ENCODE data around the gene PAIP2.
"Not testable (repeated sequence)": the region's sequence is repeated elsewhere in the genome, so short reads cannot be mapped to it uniquely, and the experiment has no call there.

The PAIP2 gene

DNA sequence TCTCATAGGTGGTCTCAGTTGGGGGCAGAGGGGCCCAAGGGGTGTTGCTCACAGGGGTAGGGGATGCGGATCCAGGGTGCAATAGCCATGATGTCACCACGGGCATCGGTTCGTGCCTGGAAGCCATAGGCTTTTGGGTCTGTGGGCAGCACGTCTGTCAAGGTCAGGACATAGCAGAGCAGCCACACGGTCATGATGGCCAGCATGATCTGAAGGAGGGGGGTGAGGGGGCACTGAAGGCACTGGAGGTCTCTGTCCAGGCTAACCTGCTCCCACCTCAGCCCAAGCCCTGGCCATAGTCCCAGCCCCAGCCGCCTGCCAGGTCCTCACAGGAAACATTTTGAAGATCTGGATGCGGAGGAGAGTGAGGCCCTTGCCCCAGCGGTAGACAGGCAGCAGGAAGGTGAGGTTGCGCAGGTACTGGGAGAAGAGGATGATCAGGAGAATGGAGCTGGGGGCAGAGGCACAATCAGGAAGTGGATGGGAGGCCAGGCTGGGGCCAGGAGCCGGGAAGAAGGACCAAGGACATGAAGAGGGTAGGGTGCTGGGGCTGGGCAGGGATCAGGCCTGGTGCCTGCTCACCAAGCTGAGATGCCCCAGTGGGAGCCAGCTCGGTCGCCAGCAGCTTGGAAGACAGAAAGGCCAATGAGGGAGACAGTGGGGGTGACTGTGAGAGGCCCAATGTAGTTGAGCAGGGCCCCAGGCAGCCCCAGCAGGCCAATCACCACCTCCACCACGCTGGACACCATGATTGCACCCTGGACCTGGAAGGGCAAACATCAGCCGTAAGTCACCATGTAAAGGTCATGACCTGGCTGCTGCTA lies 38.2 kb downstream of the PAIP2 start:
- no peak for DNase-seq

DNA sequence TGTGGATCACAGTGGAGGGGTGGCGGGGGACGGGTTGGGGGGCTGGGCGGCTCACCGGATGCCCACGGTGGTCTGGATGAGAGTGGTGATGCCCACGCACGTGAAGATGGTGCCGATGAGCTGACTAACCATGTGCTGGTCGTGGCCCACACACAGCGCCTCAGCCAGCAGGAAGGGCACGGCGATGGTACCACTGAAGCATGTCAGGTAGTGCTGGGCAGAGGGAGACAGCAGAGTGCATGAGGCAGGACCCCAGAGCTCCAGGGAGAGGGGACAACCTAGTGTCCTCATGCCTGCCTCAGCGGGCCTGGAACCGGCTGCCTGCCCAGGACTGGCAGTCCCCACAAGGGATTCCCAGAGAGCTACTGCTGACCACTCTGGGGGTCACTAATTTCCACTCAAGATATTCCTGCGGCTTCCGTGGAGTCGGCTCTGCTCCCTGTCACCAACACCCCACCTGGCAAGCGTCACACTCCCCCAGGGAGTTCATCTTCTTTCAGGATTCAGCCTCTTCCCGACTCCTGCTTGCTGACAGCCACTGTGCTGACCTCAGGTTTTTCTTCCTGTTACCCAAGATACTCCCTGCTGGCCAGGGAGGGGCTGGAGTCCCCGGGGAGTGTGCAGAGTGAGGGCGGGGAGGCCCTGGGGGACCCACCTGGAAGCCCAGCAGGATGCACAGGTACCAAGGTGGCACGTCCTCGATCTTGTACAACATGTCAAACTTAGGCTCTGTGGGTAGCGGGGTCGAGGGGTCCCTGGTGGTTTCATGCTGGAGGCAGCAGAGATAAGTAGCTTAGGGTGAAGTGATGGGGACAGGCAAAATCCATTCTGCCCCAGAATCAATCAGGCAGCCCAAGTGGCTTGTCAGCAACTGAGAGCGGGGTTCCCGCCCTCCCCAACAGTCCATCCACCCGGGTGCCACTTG lies 40.4 kb downstream of the PAIP2 start:
- DNase-seq, result no peak

- no peak for DNase-seq
These were observed 41.2 kb downstream of the PAIP2 start for GRCh38 chr5:139382807-139383206.

- no peak for DNase-seq
These were observed 41.8 kb downstream of the PAIP2 start, which contains the start of gene SLC23A1 for GRCh38 chr5:139383275-139383992. SLC23A1 (minus strand) TSS chr5:139383297; CDS start chr5:139383253, 44 bp downstream.

DNA sequence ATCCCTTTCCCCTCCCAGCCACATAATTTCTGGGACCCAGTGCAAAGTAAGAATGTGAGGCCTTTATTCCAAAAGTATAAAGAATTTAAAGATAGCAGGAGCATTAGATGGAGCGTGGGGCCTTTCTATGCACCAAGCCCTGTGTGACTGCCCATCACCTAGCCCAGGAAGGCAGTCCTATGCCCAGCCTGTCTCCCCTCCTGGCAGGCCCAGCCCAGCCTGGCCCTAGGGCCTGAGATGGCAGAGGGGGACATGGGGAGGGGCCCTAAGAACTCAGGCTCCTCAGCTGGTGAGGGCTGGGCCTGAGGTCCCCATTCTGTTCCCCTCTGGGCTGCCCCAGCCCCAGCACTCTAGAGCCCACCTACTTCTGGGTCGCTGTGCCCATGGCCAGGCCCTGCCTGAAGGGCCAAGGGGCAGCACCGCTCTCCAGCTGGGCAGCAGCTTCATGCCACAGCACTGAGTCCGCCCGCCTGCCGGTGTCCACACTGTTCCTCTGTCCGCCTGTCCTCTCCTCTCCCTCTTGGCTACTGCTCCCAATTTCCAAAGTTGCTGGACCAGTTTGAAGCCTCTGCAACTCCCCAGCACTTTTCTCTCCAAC lies 42.4 kb downstream of the PAIP2 start:
- DNase-seq, result no peak

- DNase-seq, result no peak
These were observed 43.0 kb downstream of the PAIP2 start for GRCh38 chr5:139384591-139385051.

GRCh38 chr5:139385061-139386049 lies 43.7 kb downstream of the PAIP2 start:
- no peak for DNase-seq

DNA sequence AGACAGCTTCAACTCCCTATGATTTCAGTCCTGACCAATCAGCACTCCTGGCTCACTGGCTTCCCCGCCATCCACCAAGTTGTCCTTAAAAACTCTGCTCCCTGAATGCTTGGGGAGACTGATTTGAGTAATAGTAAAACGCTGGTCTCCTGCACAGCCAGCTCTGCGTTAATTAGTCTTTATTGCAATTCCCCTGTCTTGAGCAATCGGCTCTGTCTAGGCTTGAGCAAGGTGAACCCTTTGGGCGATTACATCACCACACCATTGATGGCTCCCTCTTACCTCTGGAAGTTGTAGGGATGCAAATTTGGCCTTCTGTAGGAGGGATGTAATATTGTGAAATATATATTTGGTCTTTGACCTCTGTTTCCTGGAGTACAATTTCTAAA lies 44.4 kb downstream of the PAIP2 start:
- no peak for DNase-seq

GRCh38 chr5:139386956-139387355 lies 45.3 kb downstream of the PAIP2 start:
- not testable (repeated sequence) for DNase-seq

DNA sequence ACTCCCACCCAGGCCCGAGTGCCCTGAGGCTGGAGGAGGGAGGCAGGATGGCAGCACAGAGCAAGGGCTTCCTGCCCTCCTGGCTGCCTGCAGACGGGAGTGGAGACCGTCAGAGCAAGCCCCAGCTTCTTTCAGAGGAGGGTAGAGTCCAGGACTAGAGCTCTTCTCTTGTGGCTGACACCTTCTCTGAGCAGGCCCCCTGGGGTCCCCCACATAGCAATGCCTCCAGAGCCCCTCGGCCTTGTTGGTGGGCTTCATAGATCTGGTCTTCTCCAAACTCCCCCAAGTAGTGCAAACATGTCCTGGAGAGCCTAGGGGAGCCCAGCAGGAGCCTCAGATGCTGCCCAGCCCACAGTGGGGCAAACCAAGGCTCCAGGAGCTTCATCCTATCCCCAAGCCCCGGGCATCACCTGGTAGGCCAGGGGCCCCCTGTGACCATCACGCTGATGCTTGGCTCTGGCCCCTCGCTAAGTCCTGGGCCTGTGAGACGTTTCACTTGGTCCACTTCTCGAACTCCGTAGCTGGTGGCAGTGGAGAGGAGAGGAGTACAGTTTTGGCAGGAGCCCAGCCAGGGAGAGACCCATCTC lies 46.0 kb downstream of the PAIP2 start:
- no peak for DNase-seq

DNA sequence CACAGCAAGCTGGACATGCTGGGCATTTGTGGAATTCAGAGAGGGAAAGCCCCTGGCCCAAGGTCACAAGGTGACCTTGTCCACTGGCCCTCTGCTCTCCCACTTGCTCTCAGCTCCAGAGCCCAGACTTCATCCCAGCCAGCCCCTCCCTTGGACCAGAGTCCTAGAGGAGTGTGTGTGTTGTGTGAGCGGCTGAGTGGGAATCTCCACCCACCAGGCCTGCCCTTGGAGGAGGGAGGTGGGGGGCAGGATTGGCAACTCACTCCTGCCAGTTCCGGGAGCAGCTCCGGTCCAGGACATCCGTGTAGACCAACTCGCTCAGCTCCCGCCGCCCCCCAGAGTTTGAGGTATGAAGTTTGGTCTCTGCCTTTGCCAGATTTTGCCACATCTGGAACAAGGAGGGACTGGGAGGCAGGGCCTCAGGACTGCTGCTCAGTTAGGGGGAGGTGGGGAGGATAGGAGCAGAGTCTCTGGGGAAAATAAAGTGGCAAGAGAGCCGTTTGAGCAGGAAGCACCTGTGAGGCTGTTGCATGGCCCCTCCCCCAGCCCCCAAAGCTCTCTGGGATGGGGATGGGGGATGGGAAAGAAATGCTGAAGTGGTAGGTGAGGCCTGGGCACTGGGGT lies 46.7 kb downstream of the PAIP2 start:
- no peak for DNase-seq

- DNase-seq, result no peak
These were observed 48.3 kb downstream of the PAIP2 start, which contains the start of gene MZB1 for GRCh38 chr5:139389701-139390638. MZB1 (minus strand) TSS chr5:139389913; CDS start chr5:139389856, 57 bp downstream.

GRCh38 chr5:139390639-139391569 lies 49.2 kb downstream of the PAIP2 start:
- DNase-seq, result no peak

GRCh38 chr5:139391570-139392323 lies 50.1 kb downstream of the PAIP2 start:
- no peak for DNase-seq

- DNase-seq, result no peak
These were observed 50.6 kb downstream of the PAIP2 start for GRCh38 chr5:139392324-139392677.

DNA sequence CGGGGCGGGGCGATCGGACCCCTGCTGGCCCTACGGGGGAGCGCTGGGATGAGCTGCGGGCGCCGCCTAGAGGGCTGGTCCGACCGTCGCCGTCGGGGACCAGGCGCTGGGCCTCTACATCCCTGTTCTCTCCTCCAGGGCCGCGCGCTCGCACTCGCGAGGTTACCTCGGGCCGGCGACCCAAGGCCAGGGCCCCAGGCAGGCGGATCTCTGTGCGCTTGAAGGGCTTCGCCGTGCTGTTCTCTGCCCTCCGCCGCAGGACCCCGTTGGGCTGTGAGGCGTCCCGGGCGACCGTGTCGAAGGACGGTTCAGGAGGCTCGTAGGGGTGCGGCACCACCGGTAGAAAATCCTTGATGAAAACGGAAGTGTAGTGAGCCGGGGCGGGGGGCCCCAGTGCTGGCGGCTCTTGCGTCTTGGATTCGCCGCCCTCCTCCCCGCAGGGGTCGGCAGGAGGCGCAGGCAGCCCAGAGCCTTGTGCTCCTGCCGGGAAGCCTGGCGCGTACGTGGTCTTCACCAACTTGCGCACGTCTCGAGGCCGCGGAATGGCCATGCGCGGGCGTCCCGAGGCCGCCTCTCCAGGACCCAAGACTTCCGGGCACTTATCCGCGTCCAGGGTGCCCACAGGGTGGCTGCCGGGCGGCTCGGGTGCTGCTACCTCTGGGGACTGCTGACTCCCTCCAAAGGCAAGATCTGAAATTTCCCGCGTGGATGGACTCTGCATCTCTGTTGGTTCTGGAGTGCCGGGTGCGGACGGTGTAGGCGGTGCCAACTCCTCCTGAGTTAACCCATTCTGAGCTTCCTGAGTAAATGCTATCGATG lies 51.2 kb downstream of the PAIP2 start:
- no peak for DNase-seq
